Measurements from ENCODE around the gene FOXL3. TPM values are rescaled to one million over a fixed set of nuclear protein-coding genes. Genes with fewer than 3 reads are reported as not detected.

FOXL3 gene
- total RNA-seq, 1 donor from 2014 or later: not detected

DNA sequence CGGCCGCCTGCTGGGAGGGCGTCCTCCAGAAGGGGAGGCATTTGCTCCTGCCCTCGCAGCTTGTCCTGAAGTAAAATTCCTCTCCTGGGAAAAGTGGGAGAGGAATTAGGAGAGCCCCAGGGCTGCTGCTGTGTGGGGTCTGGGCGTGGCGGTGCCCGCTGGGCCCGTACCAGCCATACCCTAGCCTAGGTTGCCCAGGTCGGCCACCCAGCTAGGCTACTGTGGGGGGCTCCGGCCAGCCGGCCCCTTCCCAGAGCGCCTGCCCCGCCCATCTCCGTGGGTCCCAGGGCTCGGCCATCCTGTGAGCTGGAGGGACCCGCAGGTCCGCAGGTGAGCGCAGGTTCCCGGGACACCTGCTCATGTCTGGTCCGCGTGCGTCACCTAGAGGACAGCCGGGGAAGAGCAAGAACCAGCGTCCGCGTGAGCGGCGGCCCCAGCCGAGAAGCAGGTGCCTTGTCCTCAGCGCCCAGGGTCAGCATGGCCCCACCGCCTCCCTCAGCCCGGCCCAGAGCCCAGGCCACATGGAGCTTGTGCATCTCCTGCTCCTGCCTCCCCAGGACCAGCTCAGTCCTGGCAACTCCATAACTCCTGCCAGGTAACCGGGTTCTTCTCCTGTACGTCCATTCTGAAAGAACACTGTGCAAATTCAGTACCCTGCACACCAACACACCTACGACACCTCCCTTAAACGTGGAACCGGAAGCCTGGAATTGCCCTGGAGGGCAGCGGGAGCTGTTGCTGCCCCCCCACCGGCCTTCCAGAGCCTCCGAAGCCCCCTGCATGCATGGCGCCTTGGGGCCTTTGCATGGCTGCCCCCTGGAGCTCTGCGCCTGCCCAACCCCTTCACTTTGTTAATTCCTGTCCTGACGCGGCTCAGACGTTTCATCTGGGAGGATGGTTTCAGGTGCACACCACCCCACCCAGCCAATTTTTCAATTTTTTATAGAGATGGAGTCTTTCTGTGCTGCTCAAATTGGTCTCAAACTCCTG lies 22.8 kb upstream of the FOXL3 start:
- Mint-ChIP-seq H3K27ac (no peak overlapping the region), H3K9me3 (no peaks in the 10 kb centered on the region), H3K27me3 (peaks cover 9% of the 10 kb centered on the region), H3K4me1 (ENCODE audit: unreplicated experiment) (no peaks in the 10 kb centered on the region), H3K4me3 (no peak overlapping the region), H3K36me3 (no peaks in the 10 kb centered on the region)
- TF ChIP-seq, protein P1, sequence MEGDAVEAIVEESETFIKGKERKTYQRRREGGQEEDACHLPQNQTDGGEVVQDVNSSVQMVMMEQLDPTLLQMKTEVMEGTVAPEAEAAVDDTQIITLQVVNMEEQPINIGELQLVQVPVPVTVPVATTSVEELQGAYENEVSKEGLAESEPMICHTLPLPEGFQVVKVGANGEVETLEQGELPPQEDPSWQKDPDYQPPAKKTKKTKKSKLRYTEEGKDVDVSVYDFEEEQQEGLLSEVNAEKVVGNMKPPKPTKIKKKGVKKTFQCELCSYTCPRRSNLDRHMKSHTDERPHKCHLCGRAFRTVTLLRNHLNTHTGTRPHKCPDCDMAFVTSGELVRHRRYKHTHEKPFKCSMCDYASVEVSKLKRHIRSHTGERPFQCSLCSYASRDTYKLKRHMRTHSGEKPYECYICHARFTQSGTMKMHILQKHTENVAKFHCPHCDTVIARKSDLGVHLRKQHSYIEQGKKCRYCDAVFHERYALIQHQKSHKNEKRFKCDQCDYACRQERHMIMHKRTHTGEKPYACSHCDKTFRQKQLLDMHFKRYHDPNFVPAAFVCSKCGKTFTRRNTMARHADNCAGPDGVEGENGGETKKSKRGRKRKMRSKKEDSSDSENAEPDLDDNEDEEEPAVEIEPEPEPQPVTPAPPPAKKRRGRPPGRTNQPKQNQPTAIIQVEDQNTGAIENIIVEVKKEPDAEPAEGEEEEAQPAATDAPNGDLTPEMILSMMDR (conservative IDR thresholded peaks at IDR 0.05): peak; percentile 64
- no peak for DNase-seq (ENCODE audit: extremely low spot score, unreplicated experiment)

DNA sequence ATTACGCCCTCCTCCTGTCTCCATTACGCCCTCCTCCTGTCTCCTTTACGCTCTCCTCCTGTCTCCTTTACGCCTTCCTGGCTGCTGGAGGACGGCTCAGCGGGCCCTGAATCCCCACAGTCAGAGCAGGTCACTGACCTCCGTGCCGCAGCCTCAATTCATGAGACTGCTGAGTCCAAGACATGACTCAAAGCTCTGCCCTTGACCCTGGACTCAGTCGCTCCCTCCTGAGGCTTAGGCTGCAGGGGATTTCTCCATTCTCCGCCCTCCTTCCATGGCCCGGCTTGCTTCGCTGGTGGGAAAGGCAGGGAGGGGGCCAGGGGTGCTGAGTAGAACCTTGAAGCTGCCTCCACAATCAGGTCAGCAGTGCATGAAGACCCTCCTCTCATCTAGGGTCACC lies 21.0 kb upstream of the FOXL3 start:
- TF ChIP-seq, protein P1 (conservative IDR thresholded peaks at IDR 0.05): no peak
- Mint-ChIP-seq H3K4me1 (ENCODE audit: unreplicated experiment) (no peaks in the 10 kb centered on the region), H3K27me3 (peaks cover 15% of the 10 kb centered on the region), H3K9me3 (peaks cover 7% of the 10 kb centered on the region), H3K36me3 (no peaks in the 10 kb centered on the region), H3K4me3 (no peak overlapping the region), H3K27ac (no peak overlapping the region)
- DNase-seq (ENCODE audit: extremely low spot score, unreplicated experiment): no peak

DNA sequence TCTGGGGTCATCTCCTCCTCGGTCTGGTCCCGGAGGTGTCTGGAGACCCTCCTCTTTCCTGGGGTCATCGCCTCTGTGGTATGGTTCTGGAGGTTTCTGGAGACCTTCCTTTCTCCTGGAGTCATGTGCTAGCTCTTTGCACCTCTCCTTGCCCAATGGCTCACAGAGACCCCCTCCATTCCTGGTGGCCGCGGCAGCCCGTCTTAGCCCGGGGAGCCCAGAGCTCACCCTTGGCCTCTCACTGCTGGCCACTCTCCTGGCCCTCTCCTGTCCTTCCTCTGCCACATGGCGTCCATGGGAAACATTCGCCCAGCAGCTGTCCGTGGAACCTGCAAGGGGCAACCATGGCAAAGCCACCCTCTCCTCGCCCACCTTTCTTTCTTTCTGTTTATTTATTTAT lies 20.2 kb upstream of the FOXL3 start:
- Mint-ChIP-seq H3K36me3 (no peaks in the 10 kb centered on the region), H3K9me3 (peaks cover 15% of the 10 kb centered on the region), H3K4me1 (ENCODE audit: unreplicated experiment) (no peaks in the 10 kb centered on the region), H3K4me3 (no peak overlapping the region), H3K27me3 (peaks cover 15% of the 10 kb centered on the region), H3K27ac (no peak overlapping the region)
- TF ChIP-seq, protein P1 (conservative IDR thresholded peaks at IDR 0.05): no peak
- DNase-seq (ENCODE audit: extremely low spot score, unreplicated experiment): no peak

DNA sequence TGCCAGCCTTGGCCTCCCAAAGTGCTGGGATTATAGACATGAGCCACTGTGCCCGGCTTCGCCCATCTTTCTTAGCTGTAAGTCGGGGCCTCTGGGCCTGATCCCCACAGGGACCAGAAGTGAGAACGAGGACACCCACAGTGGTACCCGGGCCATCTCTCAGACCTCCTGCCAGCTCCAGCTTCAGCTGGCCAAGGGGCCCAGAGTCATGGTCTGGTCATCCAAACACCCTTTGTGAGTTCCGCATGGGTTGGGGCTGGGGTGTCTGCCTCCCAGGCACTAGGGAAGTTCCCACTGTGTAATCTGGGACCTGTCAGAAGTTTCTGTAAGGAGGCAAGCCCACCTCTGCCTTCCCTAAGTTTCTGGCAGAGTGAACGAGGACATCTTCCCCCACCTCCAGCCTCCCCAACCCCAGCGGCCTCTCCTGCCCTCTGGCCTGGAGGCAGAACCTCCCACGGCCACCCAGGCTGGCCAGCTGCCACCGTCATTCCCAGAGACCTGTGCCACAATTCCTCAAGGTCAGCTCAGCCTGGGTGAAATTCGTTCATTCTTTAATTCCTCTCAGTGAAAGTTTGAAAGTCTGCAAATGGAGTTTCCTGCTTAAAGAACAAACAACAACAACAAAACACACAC lies 19.5 kb upstream of the FOXL3 start:
- H3K9me3 Mint-ChIP-seq: peaks cover 15% of the 10 kb centered on the region
- H3K4me1 Mint-ChIP-seq (ENCODE audit: unreplicated experiment): no peaks in the 10 kb centered on the region
- TF ChIP-seq, protein P1 (conservative IDR thresholded peaks at IDR 0.05): no peak
- no peak overlapping the region for H3K27ac Mint-ChIP-seq
- H3K27me3 Mint-ChIP-seq: peaks cover 19% of the 10 kb centered on the region
- no peak for DNase-seq (ENCODE audit: extremely low spot score, unreplicated experiment)
- no peaks in the 10 kb centered on the region for H3K36me3 Mint-ChIP-seq
- no peak overlapping the region for H3K4me3 Mint-ChIP-seq

DNA sequence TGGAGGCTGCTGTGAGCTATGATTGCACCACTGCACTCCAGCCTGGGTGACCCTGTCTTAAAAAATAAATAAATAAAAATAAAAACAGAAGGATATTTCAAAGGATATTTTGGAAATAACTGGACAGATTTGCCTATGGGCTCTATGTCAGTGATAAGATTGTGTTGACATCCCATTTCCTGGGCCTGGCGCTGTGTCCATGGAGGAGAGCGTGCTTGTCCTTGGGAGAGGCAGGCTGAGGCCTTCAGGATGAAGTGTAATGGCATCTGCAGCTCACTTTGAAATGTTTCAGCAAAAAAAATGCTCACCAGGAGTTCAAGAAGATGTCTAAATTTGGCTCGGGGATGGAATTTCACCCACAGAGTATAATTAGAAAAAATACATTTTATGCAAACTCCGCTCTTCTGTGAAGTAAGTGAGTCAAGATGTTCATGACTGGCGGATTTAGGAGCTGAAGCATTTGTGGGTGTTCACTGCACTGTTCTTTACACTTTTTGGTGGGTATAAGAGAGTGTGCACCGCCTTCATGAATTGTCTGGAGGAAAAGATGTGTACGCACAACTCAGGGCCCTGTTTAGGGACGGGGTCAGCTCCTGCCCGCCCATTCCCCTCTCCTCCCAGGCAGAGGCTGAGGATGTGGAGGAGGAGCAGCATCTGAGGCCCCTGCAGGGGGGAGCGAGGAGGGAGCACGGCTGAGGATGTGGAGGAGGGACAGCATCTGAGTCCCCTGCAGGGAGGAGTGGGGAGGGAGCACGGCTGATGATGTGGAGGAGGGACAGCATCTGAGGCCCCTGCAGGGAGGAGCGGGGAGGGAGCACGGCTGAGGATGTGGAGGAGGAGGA lies 18.5 kb upstream of the FOXL3 start:
- H3K36me3 Mint-ChIP-seq: no peaks in the 10 kb centered on the region
- H3K9me3 Mint-ChIP-seq: peaks cover 15% of the 10 kb centered on the region
- peaks cover 19% of the 10 kb centered on the region for H3K27me3 Mint-ChIP-seq
- TF ChIP-seq, protein P1 (conservative IDR thresholded peaks at IDR 0.05): no peak
- H3K4me3 Mint-ChIP-seq: no peak overlapping the region
- H3K27ac Mint-ChIP-seq: no peak overlapping the region
- no peak for DNase-seq (ENCODE audit: extremely low spot score, unreplicated experiment)
- H3K4me1 Mint-ChIP-seq (ENCODE audit: unreplicated experiment): no peaks in the 10 kb centered on the region

Measured in type B pancreatic cell (in vitro differentiated cells).